H1 (cell line): ENCODE data around the gene ATP6V0D1. TPM values are rescaled to one million over a fixed set of nuclear protein-coding genes. Genes with fewer than 3 reads are reported as not detected.

Source experiments
- CHD7 ChIP-seq: fragments of 300-600 bp; sonication (generic); IDR thresholded peaks from 2 replicates; pipeline ENCODE4 v1.7.1; 2012; ENCODE audit warnings: low read length, moderate library complexity, mild to moderate bottlenecking, inconsistent platforms; ENCODE audit not compliant: insufficient replicate concordance
- GTF2F1 ChIP-seq: IDR thresholded peaks from 2 replicates; pipeline ENCODE4 v1.6.1; 2012; ENCODE audit warnings: low read depth, low read length, improper control_type of control experiment, borderline replicate concordance
- JUN ChIP-seq: IDR thresholded peaks from 2 replicates; pipeline ENCODE4 v1.6.1; 2011; ENCODE audit warnings: low read depth, mild to moderate bottlenecking, improper control_type of control experiment, low read length
- NRF1 ChIP-seq: IDR thresholded peaks from 2 replicates; pipeline ENCODE4 v1.6.1; 2011; ENCODE audit warnings: mild to moderate bottlenecking, low read depth, low read length, improper control_type of control experiment
- RFX5 ChIP-seq: IDR thresholded peaks from 2 replicates; pipeline ENCODE4 v1.6.1; 2011; ENCODE audit warnings: low read depth, low read length, improper control_type of control experiment, borderline replicate concordance
- SIX5 ChIP-seq: IDR thresholded peaks from 2 replicates; pipeline ENCODE4 v1.6.1; 2011; ENCODE audit warnings: mild to moderate bottlenecking, low read depth, low read length
- SP1 ChIP-seq: IDR thresholded peaks from 2 replicates; pipeline ENCODE4 v1.6.1; 2011; ENCODE audit warnings: low read depth, low read length
- polyA plus RNA-seq, 7 experiments: library from polyadenylated mRNA; depleted of rRNA in 3 of 7; stranded (reverse) in 5 of 7; unstranded in 2 of 7; fragments of >200 nt in 5 of 7; fragments of 200-250 nt in 2 of 7; gene quantifications; 1 replicate in 5 of 7; 2 replicates in 1 of 7; 4 replicates in 1 of 7; pipeline versions ENCODE4 v1.2.1 to v1.2.3, GENCODE V29; 2011 to 2013; ENCODE audit warnings: missing spikeins in 2 of 7, mixed read lengths in 2 of 7
- total RNA-seq: library from RNA; stranded (reverse); fragmentation: NEBNext Ultra II Directional; extraction: Animal tissue kit (Norgen Biotek cat#: 25700); gene quantifications from 2 replicates; pipeline ENCODE4 v1.2.1, GENCODE V29; 2021

Gene ATP6V0D1
- total and polyA plus RNA-seq, 2 of the 8 experiments (the other 6 are each of a cell fraction or from before 2014, with no cell fraction given) = 47.3 to 134 TPM

GRCh38 chr16:67430504-67430976 lies 50.4 kb downstream of the ATP6V0D1 start (continued):
- TF ChIP-seq CHD7 (no peak), RFX5 (no peak), NRF1 (no peak), SP1 (no peak), SIX5 (no peak), JUN (no peak), GTF2F1 (no peak)
